ENCODE results near the gene TRO.

The TRO gene, protein sequence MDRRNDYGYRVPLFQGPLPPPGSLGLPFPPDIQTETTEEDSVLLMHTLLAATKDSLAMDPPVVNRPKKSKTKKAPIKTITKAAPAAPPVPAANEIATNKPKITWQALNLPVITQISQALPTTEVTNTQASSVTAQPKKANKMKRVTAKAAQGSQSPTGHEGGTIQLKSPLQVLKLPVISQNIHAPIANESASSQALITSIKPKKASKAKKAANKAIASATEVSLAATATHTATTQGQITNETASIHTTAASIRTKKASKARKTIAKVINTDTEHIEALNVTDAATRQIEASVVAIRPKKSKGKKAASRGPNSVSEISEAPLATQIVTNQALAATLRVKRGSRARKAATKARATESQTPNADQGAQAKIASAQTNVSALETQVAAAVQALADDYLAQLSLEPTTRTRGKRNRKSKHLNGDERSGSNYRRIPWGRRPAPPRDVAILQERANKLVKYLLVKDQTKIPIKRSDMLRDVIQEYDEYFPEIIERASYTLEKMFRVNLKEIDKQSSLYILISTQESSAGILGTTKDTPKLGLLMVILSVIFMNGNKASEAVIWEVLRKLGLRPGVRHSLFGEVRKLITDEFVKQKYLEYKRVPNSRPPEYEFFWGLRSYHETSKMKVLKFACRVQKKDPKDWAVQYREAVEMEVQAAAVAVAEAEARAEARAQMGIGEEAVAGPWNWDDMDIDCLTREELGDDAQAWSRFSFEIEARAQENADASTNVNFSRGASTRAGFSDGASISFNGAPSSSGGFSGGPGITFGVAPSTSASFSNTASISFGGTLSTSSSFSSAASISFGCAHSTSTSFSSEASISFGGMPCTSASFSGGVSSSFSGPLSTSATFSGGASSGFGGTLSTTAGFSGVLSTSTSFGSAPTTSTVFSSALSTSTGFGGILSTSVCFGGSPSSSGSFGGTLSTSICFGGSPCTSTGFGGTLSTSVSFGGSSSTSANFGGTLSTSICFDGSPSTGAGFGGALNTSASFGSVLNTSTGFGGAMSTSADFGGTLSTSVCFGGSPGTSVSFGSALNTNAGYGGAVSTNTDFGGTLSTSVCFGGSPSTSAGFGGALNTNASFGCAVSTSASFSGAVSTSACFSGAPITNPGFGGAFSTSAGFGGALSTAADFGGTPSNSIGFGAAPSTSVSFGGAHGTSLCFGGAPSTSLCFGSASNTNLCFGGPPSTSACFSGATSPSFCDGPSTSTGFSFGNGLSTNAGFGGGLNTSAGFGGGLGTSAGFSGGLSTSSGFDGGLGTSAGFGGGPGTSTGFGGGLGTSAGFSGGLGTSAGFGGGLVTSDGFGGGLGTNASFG (N-terminal part only)

DNA sequence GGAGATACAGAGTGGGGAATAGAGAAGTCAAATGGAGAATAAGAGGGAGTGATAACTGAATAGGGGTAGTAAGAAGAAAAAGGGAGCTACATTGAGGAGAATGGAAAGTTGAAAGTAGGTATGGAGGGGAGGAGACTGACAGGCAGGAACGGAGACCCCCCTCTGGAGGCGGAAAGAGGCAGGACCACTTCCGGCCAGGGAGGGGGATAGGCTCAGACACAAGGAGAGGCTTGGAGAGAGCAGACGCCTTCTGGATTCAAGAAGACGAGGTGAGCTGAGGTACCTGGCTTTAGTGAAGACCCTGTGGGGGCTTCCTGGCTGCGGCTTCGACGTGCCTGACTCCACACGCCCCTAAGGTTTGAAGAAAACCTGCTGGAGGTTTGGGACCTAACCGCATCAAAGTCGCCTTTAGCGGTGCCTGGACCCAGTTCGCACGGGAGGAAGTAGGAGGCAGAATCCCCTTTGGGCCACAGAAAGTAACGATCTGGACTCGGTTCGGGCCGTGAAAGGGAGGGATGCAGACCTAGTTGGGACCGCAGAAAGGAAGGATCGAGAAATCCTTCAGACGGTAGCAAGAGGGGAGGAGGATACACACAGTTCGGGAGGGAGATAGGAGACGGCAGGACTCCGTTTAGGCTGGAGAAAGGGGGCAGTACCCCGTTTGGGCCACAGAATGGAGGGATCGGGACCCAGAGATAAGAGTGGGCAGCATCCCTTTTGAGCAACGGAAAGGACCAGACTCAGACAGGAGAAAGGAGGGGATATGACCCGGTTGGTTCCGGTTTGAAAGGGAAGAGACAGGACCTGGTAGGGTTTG, at the start of gene TRO:
TSS of gene TRO (plus strand) at position 215 of the 817 bp plus-strand sequence. CDS start 1,423 bp downstream, outside the sequence.
- Histone ChIP-seq H3K27ac (ENCODE audit: low read length) (no peak within 1 kb of the TSS), H3K79me2 (ENCODE audit: low read length) (no peaks in the 10 kb centered on the region), H3K4me3 (ENCODE audit: low read length) (peak within 1 kb of the TSS; percentile 64), H3K9me2 (replicated peaks; ENCODE audit: insufficient read depth, low read length) (no peaks in the 10 kb centered on the region), H3K4me2 (ENCODE audit: low read depth, low read length) (peak within 1 kb of the TSS; percentile 66), H3K9me3 (replicated peaks; ENCODE audit: insufficient read depth, low read length) (no peaks in the 10 kb centered on the region), H3K27me3 (replicated peaks; ENCODE audit: insufficient read depth, low read length) (no peaks in the 10 kb centered on the region), H3F3A (ENCODE audit: insufficient read depth, low read length) (no peaks in the 10 kb centered on the region), H4K20me1 (ENCODE audit: insufficient read depth, low read length) (no peaks in the 10 kb centered on the region), H3K36me3 (replicated peaks; ENCODE audit: insufficient read depth, low read length) (no peaks in the 10 kb centered on the region), H3K9ac (ENCODE audit: low read length) (no peak within 1 kb of the TSS), H3K4me1 (ENCODE audit: low read length) (no peaks in the 10 kb centered on the region), H2AFZ (ENCODE audit: low read length) (peak within 1 kb of the TSS; percentile 93)
- no peak for DNase-seq
- TF ChIP-seq EZH2phosphoT487 (IDR thresholded peaks at IDR 0.05; ENCODE audit: low read length) (no peak), EZH2 (optimal IDR thresholded peaks at IDR 0.05; ENCODE audit: low read depth, low read length) (no peak)
- TF ChIP-seq, protein P1, sequence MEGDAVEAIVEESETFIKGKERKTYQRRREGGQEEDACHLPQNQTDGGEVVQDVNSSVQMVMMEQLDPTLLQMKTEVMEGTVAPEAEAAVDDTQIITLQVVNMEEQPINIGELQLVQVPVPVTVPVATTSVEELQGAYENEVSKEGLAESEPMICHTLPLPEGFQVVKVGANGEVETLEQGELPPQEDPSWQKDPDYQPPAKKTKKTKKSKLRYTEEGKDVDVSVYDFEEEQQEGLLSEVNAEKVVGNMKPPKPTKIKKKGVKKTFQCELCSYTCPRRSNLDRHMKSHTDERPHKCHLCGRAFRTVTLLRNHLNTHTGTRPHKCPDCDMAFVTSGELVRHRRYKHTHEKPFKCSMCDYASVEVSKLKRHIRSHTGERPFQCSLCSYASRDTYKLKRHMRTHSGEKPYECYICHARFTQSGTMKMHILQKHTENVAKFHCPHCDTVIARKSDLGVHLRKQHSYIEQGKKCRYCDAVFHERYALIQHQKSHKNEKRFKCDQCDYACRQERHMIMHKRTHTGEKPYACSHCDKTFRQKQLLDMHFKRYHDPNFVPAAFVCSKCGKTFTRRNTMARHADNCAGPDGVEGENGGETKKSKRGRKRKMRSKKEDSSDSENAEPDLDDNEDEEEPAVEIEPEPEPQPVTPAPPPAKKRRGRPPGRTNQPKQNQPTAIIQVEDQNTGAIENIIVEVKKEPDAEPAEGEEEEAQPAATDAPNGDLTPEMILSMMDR (IDR thresholded peaks at IDR 0.05; ENCODE audit: low read length), result no peak

DNA sequence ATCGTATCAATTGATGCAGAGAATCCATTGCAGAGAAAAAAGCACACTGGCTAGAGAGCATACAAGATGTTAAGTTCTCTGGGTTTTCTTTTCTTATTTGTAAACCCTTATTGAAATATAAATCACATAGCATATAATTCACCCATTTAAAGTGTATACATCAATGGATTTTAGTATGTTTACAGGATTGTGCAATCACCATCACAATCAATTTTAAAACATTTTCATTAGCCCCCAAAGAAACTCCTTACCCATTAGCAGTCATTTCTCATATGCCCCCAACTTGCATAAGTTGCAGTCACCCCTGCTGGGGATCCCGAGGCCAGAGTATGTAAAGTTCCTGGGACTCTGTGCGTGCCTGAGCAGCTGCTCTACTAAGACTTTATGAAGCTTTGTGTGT, 34.9 kb upstream of the TRO start:
- Histone ChIP-seq H3K4me1 (ENCODE audit: low read length) (no peaks in the 10 kb centered on the region), H3K36me3 (replicated peaks; ENCODE audit: insufficient read depth, low read length) (no peaks in the 10 kb centered on the region), H3F3A (ENCODE audit: insufficient read depth, low read length) (no peaks in the 10 kb centered on the region), H3K4me2 (ENCODE audit: low read depth, low read length) (no peak overlapping the region), H3K9me2 (replicated peaks; ENCODE audit: insufficient read depth, low read length) (no peaks in the 10 kb centered on the region), H3K4me3 (ENCODE audit: low read length) (no peak overlapping the region), H3K9ac (ENCODE audit: low read length) (no peak overlapping the region), H4K20me1 (ENCODE audit: insufficient read depth, low read length) (no peaks in the 10 kb centered on the region), H3K9me3 (replicated peaks; ENCODE audit: insufficient read depth, low read length) (no peaks in the 10 kb centered on the region), H2AFZ (ENCODE audit: low read length) (no peak overlapping the region), H3K27me3 (replicated peaks; ENCODE audit: insufficient read depth, low read length) (no peaks in the 10 kb centered on the region), H3K27ac (ENCODE audit: low read length) (no peak overlapping the region), H3K79me2 (ENCODE audit: low read length) (no peaks in the 10 kb centered on the region)
- TF ChIP-seq, protein P1 (IDR thresholded peaks at IDR 0.05; ENCODE audit: low read length), result no peak
- TF ChIP-seq EZH2phosphoT487 (IDR thresholded peaks at IDR 0.05; ENCODE audit: low read length) (no peak), EZH2 (optimal IDR thresholded peaks at IDR 0.05; ENCODE audit: low read depth, low read length) (no peak)
- DNase-seq, result no peak

DNA sequence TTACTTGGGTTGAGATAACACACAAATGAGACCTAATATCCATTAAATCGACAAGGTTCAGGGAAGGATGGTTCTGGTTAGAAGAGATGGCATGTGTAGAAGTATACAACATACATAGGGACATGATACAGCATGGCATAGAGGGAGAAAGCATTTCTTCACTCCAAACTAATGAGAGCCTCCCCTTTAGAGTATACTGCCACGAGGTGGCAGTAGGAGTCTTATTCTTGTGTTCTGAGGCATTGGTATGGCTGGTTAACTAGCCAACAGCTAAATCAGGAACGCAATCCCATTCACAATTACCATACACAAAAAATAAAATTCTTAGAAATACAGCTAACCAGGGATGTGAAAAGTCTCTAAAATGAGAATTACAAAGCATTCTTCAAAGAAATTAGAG, 29.1 kb upstream of the TRO start:
- Histone ChIP-seq H3K79me2 (ENCODE audit: low read length) (no peaks in the 10 kb centered on the region), H3K27ac (ENCODE audit: low read length) (no peak overlapping the region), H3K36me3 (replicated peaks; ENCODE audit: insufficient read depth, low read length) (no peaks in the 10 kb centered on the region), H4K20me1 (ENCODE audit: insufficient read depth, low read length) (no peaks in the 10 kb centered on the region), H3F3A (ENCODE audit: insufficient read depth, low read length) (no peaks in the 10 kb centered on the region), H3K9me3 (replicated peaks; ENCODE audit: insufficient read depth, low read length) (no peaks in the 10 kb centered on the region), H3K4me1 (ENCODE audit: low read length) (no peaks in the 10 kb centered on the region), H3K27me3 (replicated peaks; ENCODE audit: insufficient read depth, low read length) (no peaks in the 10 kb centered on the region), H3K9me2 (replicated peaks; ENCODE audit: insufficient read depth, low read length) (no peaks in the 10 kb centered on the region), H2AFZ (ENCODE audit: low read length) (no peak overlapping the region), H3K4me3 (ENCODE audit: low read length) (no peak overlapping the region), H3K4me2 (ENCODE audit: low read depth, low read length) (no peak overlapping the region), H3K9ac (ENCODE audit: low read length) (no peak overlapping the region)
- TF ChIP-seq, protein P1 (IDR thresholded peaks at IDR 0.05; ENCODE audit: low read length), result peak; percentile 52
- TF ChIP-seq EZH2phosphoT487 (IDR thresholded peaks at IDR 0.05; ENCODE audit: low read length) (no peak), EZH2 (optimal IDR thresholded peaks at IDR 0.05; ENCODE audit: low read depth, low read length) (no peak)
- peak; percentile 42 for DNase-seq

All from MM.1S (cell line).